Calu3 (cell line): ENCODE measurements around the gene RAB7B. TPM values are rescaled to one million over a fixed set of nuclear protein-coding genes. Genes with fewer than 3 reads are reported as not detected.

Experiments used
- BruUV-seq: library from RNA; stranded (reverse); fragments of 400-500 nt; replicated peaks from 2 replicates; lab custom pipeline; 2021; lab: Mats Ljungman, UMichigan
- CTCF ChIA-PET: fragments of 300-600 bp; sonication (Branson Sonifier 250); formaldehyde crosslinking; loops from one replicate; lab custom pipeline; 2022; ENCODE audit warnings: antibody characterized with exemption; lab: Charles Lee
- DNase-seq: peaks from one replicate; pipeline ENCODE4 v3.0.0; 2022
- H3K27ac Mint-ChIP-seq: one replicate; pipeline ENCODE4 v1.8.0; 2022; ENCODE audit warnings: mixed read lengths; ENCODE audit not compliant: unreplicated experiment
- H3K27me3 Mint-ChIP-seq: one replicate; pipeline ENCODE4 v1.8.0; 2022; ENCODE audit warnings: mixed read lengths; ENCODE audit not compliant: unreplicated experiment
- H3K36me3 Mint-ChIP-seq: one replicate; pipeline ENCODE4 v1.8.0; 2022; ENCODE audit warnings: mild to moderate bottlenecking, moderate library complexity, mixed read lengths; ENCODE audit not compliant: insufficient read depth, unreplicated experiment
- H3K4me1 Mint-ChIP-seq: one replicate; pipeline ENCODE4 v1.8.0; 2022; ENCODE audit warnings: mild to moderate bottlenecking, low read depth, mixed read lengths; ENCODE audit not compliant: unreplicated experiment
- H3K4me3 Mint-ChIP-seq: one replicate; pipeline ENCODE4 v1.8.0; 2022; ENCODE audit warnings: mild to moderate bottlenecking, low read depth, moderate library complexity, mixed read lengths; ENCODE audit not compliant: unreplicated experiment
- H3K9me3 Mint-ChIP-seq: one replicate; pipeline ENCODE4 v1.8.0; 2022; ENCODE audit warnings: low read depth, mixed read lengths; ENCODE audit not compliant: unreplicated experiment
- CTCF ChIP-seq: fragments of 200-600 bp; IDR thresholded peaks from one replicate; pipeline ENCODE4 v1.8.0; 2022; ENCODE audit warnings: antibody characterized with exemption; ENCODE audit not compliant: unreplicated experiment
- intact Hi-C: fragments of 100-400 bp; cut with micrococcal nuclease; formaldehyde crosslinking; loops from one replicate; pipeline ENCODE4 v1.10.0; 2022; ENCODE audit not compliant: unreplicated experiment
- total RNA-seq: library from RNA; stranded (reverse); gene quantifications from 2 replicates; pipeline ENCODE4 v1.2.3, GENCODE V29; 2022

The RAB7B gene
- total RNA-seq, 1 experiment from 2014 or later: 1.1 TPM

- Mint-ChIP-seq H3K9me3 (peaks cover 6% of the 10 kb centered on the region), H3K4me3 (no peak overlapping the region), H3K4me1 (peaks cover 35% of the 10 kb centered on the region), H3K36me3 (peaks cover 5% of the 10 kb centered on the region), H3K27ac (peak overlapping the region; percentile 58), H3K27me3 (no peaks in the 10 kb centered on the region)
- BruUV-seq: no TSS peak
- CTCF ChIA-PET: interaction anchor here (0.6 to 2.7 kb wide), 14 partner anchors 8 to 194 kb away, joined by 3 to 24 read pairs (median 4); partner anchors contain the start of gene RAB7B
- peak; percentile 28 for DNase-seq
- TF ChIP-seq CTCF: no peak
- intact Hi-C loops: loop anchor here (2.0 kb wide), 1 partner anchor 71 kb away; no protein-coding TSS in a partner anchor
Observed at GRCh38 chr1:205985330-205986005, 17.7 kb downstream of the RAB7B start.

GRCh38 chr1:205983925-205984725 lies 19.1 kb downstream of the RAB7B start:
- Mint-ChIP-seq H3K9me3 (peaks cover 6% of the 10 kb centered on the region), H3K4me1 (peaks cover 35% of the 10 kb centered on the region), H3K27ac (peak overlapping the region; percentile 55), H3K36me3 (peaks cover 5% of the 10 kb centered on the region), H3K4me3 (peak overlapping the region; percentile 34), H3K27me3 (no peaks in the 10 kb centered on the region)
- DNase-seq: peak; percentile 85
- peak; percentile 73 for TF ChIP-seq CTCF
- BruUV-seq: no TSS peak
- intact Hi-C loops: loop anchor here (1.0 to 5.0 kb wide), 3 partner anchors 38 to 122 kb away; partner anchors contain the start of gene CTSE
- CTCF ChIA-PET: interaction anchor here (0.7 to 1.8 kb wide), 17 partner anchors 17 to 129 kb away, joined by 3 to 16 read pairs (median 4); partner anchors contain the start of gene RAB7B

- H3K4me3 Mint-ChIP-seq: no peak overlapping the region
- no peaks in the 10 kb centered on the region for H3K27me3 Mint-ChIP-seq
- CTCF ChIA-PET: interaction anchor here (0.5 to 4.9 kb wide), 2 partner anchors 23 to 64 kb away, joined by 6 to 294 read pairs; no protein-coding TSS in a partner anchor
- TF ChIP-seq CTCF: no peak
- intact Hi-C loops: loop anchor here (5.0 kb wide), 1 partner anchor 41 kb away; the partner anchor contains the start of gene CTSE
- no peak for DNase-seq
- peaks cover 6% of the 10 kb centered on the region for H3K9me3 Mint-ChIP-seq
- H3K4me1 Mint-ChIP-seq: peaks cover 35% of the 10 kb centered on the region
- H3K36me3 Mint-ChIP-seq: peaks cover 5% of the 10 kb centered on the region
- H3K27ac Mint-ChIP-seq: no peak overlapping the region
- no TSS peak for BruUV-seq
Observed at GRCh38 chr1:205981257-205981656, 21.9 kb downstream of the RAB7B start.

- BruUV-seq: no TSS peak
- H3K4me1 Mint-ChIP-seq: peaks cover 32% of the 10 kb centered on the region
- H3K36me3 Mint-ChIP-seq: peaks cover 2% of the 10 kb centered on the region
- no peak overlapping the region for H3K4me3 Mint-ChIP-seq
- DNase-seq: no peak
- H3K27me3 Mint-ChIP-seq: no peaks in the 10 kb centered on the region
- peaks cover 6% of the 10 kb centered on the region for H3K9me3 Mint-ChIP-seq
- intact Hi-C loops: loop anchor here (5.0 kb wide), 1 partner anchor 42 kb away; the partner anchor contains the start of gene CTSE
- CTCF ChIA-PET: interaction anchor here (0.5 to 4.9 kb wide), 2 partner anchors 22 to 63 kb away, joined by 6 to 294 read pairs; no protein-coding TSS in a partner anchor
- TF ChIP-seq CTCF: no peak
- no peak overlapping the region for H3K27ac Mint-ChIP-seq
Observed at GRCh38 chr1:205980237-205980870, 22.8 kb downstream of the RAB7B start.
